ENCODE data around the gene LDB2. TPM values are rescaled to one million over a fixed set of nuclear protein-coding genes. Genes with fewer than 3 reads are reported as not detected.

LDB2 gene
- polyA plus RNA-seq, 3 donors = not detected

DNA sequence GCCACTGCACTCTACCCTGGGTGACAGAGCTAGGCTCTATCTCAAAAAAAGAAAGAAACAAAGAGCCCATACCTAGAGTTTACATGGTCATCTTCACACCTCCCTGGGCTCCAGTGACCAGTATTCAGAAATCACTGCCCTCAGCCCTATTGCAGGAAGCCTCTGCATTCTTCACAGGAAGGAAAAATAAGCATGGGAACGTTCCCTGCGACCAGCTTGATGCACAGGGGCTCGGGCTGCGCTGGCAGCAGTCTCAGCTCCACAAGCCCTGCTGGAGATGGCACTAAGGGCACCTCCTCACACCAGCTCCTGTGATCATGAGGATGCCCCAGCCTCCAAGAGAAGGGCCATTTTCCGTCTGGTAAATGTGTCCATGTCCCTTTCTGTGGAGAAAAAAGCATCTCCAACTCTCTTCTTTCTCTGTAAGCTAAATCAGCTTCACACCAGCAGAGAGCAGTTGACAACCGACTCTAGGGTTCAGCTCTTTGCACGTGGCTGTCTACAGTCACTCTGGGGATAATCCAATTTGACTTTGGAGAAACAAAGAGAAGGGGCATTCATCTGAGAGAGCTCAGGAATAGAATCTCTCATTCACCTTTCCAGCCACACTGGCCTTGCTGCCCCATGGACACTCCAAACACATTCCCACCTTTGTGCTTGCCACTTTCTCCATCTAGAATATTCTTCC lies 33.1 kb downstream of the LDB2 start:
- H3K4me1 Mint-ChIP-seq = peaks cover 2% of the 10 kb centered on the region
- Histone ChIP-seq H3K4me3 (replicated peaks in 1 of 3; ENCODE audit: low read depth in 2 of 3, low read length in 3 of 3) (no peak overlapping the region), H3K9ac (ENCODE audit: insufficient read depth, low read length, poor library complexity, severe bottlenecking) (no peak overlapping the region), H4K20me1 (ENCODE audit: insufficient read depth, low read length) (no peaks in the 10 kb centered on the region), H3K36me3 (replicated peaks in 1 of 2; ENCODE audit: control insufficient read depth in 1 of 2, insufficient read depth in 2 of 2, low read length in 2 of 2) (no peaks in the 10 kb centered on the region), H3K27ac (ENCODE audit: low read depth in 1 of 2, low read length in 2 of 2) (no peak overlapping the region), H3K9me3 (replicated peaks in 1 of 2; ENCODE audit: control insufficient read depth in 1 of 2, insufficient read depth in 1 of 2, low read length in 2 of 2) (no peaks in the 10 kb centered on the region), H3K27me3 (ENCODE audit: control insufficient read depth in 2 of 2, insufficient read depth in 2 of 2, low read length in 2 of 2) (no peaks in the 10 kb centered on the region), H3K79me2 (ENCODE audit: insufficient read depth, low read length) (no peaks in the 10 kb centered on the region), H3K4me2 (replicated peaks; ENCODE audit: extremely low read depth, low read length, poor library complexity, severe bottlenecking) (no peak overlapping the region), H3K4me1 (ENCODE audit: control insufficient read depth in 1 of 2, insufficient read depth in 2 of 2, low read length in 2 of 2) (no peaks in the 10 kb centered on the region), H2AFZ (ENCODE audit: insufficient read depth, low read depth, low read length, poor library complexity, severe bottlenecking) (no peak overlapping the region)
- H3K4me3 Mint-ChIP-seq = no peak overlapping the region
- H3K36me3 Mint-ChIP-seq = no peaks in the 10 kb centered on the region
- no peak overlapping the region for H3K27ac Mint-ChIP-seq
- intact Hi-C loops (cut with micrococcal nuclease) = no loop called here
- TF ChIP-seq, protein P1, sequence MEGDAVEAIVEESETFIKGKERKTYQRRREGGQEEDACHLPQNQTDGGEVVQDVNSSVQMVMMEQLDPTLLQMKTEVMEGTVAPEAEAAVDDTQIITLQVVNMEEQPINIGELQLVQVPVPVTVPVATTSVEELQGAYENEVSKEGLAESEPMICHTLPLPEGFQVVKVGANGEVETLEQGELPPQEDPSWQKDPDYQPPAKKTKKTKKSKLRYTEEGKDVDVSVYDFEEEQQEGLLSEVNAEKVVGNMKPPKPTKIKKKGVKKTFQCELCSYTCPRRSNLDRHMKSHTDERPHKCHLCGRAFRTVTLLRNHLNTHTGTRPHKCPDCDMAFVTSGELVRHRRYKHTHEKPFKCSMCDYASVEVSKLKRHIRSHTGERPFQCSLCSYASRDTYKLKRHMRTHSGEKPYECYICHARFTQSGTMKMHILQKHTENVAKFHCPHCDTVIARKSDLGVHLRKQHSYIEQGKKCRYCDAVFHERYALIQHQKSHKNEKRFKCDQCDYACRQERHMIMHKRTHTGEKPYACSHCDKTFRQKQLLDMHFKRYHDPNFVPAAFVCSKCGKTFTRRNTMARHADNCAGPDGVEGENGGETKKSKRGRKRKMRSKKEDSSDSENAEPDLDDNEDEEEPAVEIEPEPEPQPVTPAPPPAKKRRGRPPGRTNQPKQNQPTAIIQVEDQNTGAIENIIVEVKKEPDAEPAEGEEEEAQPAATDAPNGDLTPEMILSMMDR (IDR thresholded peaks at IDR 0.05) = no peak
- no peak for DNase-seq
- peaks cover 0 to 8% (median 2%) of the 10 kb centered on the region in 7 donors for H3K9me3 Mint-ChIP-seq
- WGBS (ENCODE audit: insufficient coverage) = 74% methylated on average over 5 of the region's 7 CpGs
- peaks cover 0 to 3% (median 1%) of the 10 kb centered on the region in 3 donors for H3K27me3 Mint-ChIP-seq (ENCODE audit: low read depth in 3 of 3)

DNA sequence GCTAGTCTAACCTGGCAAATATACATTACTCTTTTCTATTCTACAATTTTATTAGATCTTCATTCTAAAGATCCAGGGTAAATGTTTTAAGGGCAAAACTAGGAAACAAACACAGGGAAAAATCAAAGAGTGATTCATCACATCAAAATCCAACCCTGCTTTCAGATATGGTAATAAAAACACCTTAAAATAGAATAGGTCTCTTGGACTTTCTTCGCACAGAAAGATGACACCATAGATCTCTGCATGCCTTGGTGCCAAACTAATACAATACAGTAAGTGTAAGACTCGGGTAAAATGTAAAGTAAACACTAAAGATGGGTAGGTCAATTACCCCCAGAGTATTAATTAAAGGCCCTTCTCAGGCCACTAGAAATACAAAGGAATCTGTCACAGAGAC lies 34.2 kb downstream of the LDB2 start:
- H3K36me3 ChIP-seq (replicated peaks in 1 of 2; ENCODE audit: control insufficient read depth in 1 of 2, insufficient read depth in 2 of 2, low read length in 2 of 2) = no peaks in the 10 kb centered on the region
- no peak for DNase-seq
- H3K79me2 ChIP-seq (ENCODE audit: insufficient read depth, low read length) = no peaks in the 10 kb centered on the region
- no peaks in the 10 kb centered on the region for H4K20me1 ChIP-seq (ENCODE audit: insufficient read depth, low read length)
- no peak overlapping the region for H2AFZ ChIP-seq (ENCODE audit: insufficient read depth, low read depth, low read length, poor library complexity, severe bottlenecking)
- Mint-ChIP-seq H3K9me3 (peaks cover 0 to 7% (median 2%) of the 10 kb centered on the region in 7 donors), H3K4me3 (no peak overlapping the region), H3K27ac (no peak overlapping the region), H3K27me3 (ENCODE audit: low read depth in 3 of 3) (peaks cover 0 to 3% (median 1%) of the 10 kb centered on the region in 3 donors), H3K4me1 (peaks cover 2% of the 10 kb centered on the region), H3K36me3 (no peaks in the 10 kb centered on the region)
- H3K9me3 ChIP-seq (replicated peaks in 1 of 2; ENCODE audit: control insufficient read depth in 1 of 2, insufficient read depth in 1 of 2, low read length in 2 of 2) = no peaks in the 10 kb centered on the region
- no peak overlapping the region for H3K27ac ChIP-seq (ENCODE audit: low read depth in 1 of 2, low read length in 2 of 2)
- H3K4me3 ChIP-seq (replicated peaks in 1 of 3; ENCODE audit: low read depth in 2 of 3, low read length in 3 of 3) = no peak overlapping the region
- H3K4me1 ChIP-seq (ENCODE audit: control insufficient read depth in 1 of 2, insufficient read depth in 2 of 2, low read length in 2 of 2) = no peaks in the 10 kb centered on the region
- TF ChIP-seq, protein P1 (IDR thresholded peaks at IDR 0.05) = no peak
- no peak overlapping the region for H3K4me2 ChIP-seq (replicated peaks; ENCODE audit: extremely low read depth, low read length, poor library complexity, severe bottlenecking)
- intact Hi-C loops (cut with micrococcal nuclease) = no loop called here
- no peaks in the 10 kb centered on the region for H3K27me3 ChIP-seq (ENCODE audit: control insufficient read depth in 2 of 2, insufficient read depth in 2 of 2, low read length in 2 of 2)
- no CpG with 5 or more reads among the region's 2 CpGs for WGBS (ENCODE audit: insufficient coverage)
- H3K9ac ChIP-seq (ENCODE audit: insufficient read depth, low read length, poor library complexity, severe bottlenecking) = no peak overlapping the region

Data from CD14-positive monocyte (primary cell).